ENCODE measurements around the gene ACAD8.

The ACAD8 gene

DNA sequence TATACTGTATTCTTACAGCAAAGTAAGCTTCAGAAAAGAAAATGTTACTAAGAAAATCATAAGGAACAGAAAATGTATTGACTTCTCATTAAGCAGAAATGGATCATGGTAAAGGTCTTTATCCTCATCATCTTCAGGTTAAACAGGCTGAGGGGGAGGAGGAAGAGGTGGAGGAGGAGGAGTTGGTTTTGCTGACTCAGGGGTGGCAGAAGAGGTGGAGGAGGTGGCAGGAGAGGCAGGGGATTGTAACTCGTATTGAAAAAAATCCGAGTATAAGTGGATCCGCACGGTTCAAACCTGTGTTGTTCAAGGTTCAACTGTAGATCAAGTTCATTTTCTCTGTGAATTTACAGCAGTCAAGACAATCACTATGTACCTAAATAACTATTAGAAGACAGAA lies 35.8 kb downstream of the ACAD8 start:
- no peak for DNase-seq (ENCODE audit: low read depth in 2 of 2, low spot score in 1 of 2)

DNA sequence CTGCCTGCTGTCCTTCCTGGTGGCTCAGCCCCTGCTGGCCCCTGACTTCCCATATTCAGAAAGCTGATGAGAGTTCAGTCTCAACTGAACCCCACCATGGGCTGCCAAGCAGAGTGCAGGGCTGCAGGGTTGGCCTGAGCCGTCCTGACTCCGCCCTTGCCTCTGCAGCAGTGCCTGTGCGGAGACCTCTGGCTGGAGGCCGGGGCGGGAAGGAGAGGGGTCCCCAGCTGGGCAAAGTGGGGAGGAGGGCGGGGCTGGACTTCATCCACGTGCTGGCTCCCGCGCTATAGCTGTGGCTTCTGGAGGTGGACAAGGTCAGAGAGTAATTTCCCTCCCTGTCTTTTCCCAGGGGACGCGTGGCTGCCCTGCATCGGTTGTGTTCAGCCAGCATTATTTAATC lies 36.4 kb downstream of the ACAD8 start:
- no peak for DNase-seq (ENCODE audit: low read depth in 2 of 2, low spot score in 1 of 2)

DNA sequence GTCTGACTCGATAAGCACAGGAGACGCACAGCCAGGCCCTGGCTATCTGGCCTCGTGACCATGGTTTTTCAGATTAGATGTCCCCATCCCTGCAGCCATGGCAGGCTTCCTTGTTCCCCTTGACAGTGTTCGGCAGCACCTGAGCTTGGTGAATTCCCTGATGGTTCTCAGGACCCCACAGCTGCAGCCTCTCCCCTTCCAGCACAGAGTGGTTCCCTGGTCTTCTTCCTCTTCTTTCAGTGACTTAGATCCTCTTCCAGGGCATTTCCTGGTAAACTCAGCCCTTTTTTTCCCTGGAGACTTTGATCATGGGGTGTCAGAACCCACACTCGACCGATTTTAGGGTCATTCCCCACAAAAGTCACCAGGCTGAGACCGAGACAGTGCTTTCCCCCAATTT lies 37.3 kb downstream of the ACAD8 start:
- no peak for DNase-seq (ENCODE audit: low read depth in 2 of 2, low spot score in 1 of 2)

DNA sequence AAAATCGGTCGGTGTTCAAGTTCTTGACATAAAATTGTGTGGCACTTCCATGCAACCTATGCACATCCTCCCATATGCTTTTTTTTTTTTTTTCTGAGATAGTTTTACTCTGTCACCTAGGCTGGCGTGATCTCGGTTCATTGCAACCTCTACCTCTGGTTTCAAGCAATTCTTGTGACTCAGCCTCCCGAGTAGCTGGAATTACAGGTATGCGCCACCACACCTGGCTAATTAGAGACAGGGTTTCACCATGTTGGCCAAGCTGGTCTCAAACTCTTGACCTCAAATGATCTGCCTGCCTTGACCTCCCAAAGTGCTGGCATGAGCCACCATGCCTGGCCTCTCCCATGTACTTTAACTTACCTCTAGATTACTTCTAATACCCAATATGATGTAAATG lies 37.8 kb downstream of the ACAD8 start:
- no peak for DNase-seq (ENCODE audit: low read depth in 2 of 2, low spot score in 1 of 2)

DNA sequence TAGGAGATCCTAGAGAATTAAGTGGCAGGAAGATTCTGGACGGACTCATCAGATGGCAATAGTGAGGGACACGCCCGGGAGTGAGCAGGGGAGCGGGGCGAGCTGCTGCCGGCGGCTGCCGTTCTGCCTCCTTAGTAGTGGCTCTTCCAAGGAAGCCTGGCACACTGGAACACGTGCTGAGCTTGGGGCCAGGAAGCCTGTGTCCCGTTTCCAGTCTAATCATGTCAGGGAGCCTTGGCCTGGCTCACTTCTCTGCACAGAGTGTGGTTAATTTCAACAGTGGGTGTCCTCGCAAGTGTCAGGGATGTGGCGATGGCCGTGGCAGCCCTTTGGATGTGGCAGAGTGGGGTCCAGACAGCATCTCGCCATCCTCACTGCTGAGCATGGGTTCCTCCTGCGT lies 39.3 kb downstream of the ACAD8 start:
- DNase-seq (ENCODE audit: low read depth in 2 of 2, low spot score in 1 of 2): no peak

DNA sequence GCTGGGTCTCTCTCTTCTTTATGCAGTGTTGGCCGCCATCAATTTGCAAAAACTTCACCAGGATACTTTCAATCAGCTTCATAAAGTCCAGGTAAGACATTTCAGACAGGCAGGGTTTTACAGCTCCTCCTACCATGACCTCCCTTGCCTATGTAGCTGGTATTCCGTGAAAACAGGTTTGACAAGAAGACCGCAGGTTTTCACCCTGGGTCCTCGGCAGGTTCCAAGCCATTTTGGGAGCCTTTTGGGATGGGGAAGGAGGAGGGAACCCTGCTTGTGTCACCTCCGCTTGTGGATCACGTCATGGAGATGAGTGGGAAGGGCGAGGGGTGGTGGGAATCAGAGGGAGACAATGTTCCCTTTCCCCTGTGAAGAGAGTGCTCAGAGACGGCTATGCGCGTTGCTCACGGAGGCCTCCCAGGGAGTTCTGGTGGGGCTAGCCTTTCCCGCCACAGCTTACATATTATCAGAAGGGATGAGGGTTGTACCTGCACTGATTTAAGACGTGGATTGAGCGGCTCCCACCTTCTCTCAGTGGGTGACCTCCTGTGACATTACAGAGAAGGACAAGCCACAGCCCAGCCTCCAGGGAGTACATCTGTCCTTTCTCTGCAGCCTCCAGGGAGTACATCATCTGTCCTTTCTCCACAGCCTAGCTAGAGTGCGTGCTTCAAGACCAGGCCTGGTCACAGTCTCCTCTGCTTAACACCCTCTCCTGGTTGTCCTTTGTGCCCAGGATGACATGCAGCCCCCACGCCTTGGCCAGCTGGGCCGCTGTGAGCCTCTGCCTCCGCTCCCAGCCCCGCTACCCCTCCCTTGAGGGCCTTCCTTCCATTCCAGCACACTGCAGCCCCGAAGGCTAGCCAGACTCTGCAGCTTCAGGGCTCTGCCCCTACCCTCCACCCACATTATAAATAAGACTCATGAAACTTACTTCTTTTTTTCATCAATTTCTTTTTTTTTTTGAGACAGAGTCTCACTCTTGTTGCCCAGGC lies 40.0 kb downstream of the ACAD8 start:
- DNase-seq (ENCODE audit: low read depth in 2 of 2, low spot score in 1 of 2): no peak

DNA sequence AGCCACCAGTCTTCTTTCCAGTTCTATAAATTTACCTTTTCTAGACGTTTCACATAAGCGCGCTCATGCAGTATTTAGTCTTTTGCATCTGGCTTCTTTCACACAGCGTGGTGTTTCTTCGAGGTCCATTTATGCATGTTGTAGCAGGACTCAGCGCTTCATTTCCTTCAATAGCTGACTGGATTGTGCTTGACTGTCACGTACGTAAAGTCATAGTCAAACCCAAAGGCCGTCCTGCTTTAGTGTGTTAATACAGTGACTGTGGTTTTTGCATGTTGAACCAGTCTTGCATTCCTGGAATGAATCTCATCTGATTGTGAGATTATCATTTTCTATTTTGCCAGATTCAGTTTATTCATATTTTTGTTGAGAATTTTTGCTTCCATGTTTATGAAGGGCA lies 41.3 kb downstream of the ACAD8 start:
- DNase-seq (ENCODE audit: low read depth in 2 of 2, low spot score in 1 of 2): no peak

DNA sequence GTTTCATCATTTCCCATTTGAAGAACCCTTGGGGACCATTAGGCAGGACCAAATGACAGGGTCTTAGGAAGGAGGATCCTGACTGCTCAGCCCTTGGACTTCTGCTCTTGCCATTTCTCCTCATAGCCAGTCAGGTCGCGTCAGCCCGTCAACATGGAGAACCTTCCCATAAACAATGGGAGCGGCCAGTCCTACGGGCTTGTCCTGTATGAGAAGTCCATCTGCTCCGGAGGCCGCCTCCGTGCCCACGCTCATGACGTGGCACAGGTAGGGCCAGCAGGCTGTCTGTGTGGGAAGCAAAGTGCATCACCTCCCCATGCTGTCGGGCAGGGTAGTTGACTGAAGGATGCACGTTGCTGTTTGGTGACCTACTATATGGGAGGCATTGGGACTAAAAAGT lies 58.9 kb downstream of the ACAD8 start:
- DNase-seq (ENCODE audit: low read depth in 2 of 2, low spot score in 1 of 2): no peak

DNA sequence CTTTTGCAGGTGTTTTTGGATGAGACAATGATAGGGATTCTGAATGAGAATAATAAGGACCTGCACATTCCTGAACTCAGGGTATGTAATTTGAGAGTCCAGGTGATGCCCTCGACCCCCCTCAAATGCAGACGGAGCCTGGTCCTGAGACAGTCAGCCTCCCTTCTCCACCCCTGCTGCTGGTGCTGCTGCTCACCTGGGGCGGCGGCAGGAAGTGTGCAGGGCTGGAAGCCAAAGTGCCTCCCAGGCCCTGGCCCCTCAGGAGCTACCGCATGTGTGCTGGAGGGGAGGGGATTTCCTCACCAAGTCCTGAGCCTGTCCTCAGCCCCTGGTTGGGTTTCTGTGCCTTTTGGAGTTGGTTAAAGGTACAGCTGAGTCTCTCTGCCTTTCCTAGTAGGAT lies 59.4 kb downstream of the ACAD8 start:
- no peak for DNase-seq (ENCODE audit: low read depth in 2 of 2, low spot score in 1 of 2)

DNA sequence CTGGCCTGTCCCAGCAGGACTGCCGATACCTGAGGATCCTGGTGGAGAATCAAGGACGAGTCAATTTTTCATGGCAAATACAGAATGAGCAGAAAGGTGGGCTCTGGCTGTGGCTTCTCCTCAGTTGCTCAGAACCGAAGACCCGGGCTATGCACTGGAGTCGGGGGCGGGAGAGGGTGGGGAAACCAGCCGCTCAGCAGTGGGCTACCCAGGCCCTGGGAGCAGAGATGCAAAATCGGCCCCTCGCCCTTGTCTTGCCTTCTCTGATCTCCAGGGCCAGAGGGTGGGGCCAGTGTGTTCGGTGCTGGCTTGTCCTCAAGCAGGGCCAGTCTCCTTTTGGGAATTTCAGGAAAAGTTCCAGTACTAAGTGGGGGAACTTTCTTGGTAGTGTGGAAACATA lies 60.0 kb downstream of the ACAD8 start:
- no peak for DNase-seq (ENCODE audit: low read depth in 2 of 2, low spot score in 1 of 2)

DNA sequence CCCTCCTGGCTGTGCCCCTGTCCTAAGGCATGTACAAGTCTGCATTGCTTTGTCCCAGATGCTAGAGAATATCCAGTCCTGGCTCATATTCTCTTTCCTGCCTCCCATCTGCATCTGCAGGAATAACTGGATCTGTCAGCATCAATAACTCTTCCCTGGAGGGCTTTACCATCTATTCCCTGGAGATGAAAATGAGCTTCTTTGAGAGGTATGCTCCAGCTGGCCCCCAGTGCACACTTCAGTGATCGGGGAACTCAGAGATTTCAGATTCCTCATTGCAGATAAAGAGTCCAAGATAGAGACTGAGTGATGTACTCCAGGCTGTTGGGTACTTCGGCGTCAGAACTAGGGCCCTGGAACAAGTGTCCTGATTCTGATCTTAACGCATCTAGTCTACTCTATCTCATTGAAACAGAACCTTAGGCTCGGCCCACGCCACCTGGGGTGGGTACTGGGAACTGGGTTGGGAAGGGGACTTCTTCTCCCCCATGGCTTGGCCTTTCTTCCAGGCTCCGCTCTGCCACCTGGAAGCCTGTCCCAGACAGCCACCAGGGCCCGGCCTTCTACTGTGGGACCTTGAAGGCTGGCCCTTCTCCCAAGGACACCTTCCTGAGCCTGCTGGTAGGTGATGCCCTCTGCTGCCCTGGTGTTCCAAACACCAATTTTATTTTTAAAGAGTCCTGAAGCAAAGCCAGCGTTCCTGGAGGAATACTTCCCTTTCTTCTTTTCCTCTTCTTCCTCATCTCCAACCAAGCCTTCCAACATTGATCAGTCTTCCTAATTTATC lies 60.6 kb downstream of the ACAD8 start:
- DNase-seq (ENCODE audit: low read depth in 2 of 2, low spot score in 1 of 2): no peak
